ENCODE data around the gene LSAMP. TPM values are rescaled to one million over a fixed set of nuclear protein-coding genes. Genes with fewer than 3 reads are reported as not detected.

Gene LSAMP
- total and polyA plus RNA-seq, 2 experiments from 2014 or later = 2.0 to 2.9 TPM

DNA sequence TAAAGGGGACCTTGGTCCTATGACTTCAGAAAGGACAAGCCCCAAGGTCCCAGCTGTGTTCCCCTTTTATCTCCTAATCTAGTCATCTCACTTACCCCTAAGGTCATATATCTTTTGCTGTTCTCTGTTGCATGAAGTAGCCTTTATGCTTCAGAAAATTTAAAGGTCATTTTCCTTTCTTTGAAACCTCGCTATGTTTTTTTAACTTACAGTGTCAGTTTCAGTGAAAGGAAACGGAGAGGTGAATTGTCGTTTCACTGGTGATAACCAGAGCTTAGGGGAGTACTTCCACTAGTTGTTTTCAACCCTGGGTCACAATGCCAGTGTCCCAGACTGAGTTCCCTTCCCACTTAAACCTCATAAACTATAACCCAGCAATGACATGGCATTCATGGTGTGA is 464.6 kb downstream of the LSAMP start (continued):
- TF ChIP-seq, protein P1, sequence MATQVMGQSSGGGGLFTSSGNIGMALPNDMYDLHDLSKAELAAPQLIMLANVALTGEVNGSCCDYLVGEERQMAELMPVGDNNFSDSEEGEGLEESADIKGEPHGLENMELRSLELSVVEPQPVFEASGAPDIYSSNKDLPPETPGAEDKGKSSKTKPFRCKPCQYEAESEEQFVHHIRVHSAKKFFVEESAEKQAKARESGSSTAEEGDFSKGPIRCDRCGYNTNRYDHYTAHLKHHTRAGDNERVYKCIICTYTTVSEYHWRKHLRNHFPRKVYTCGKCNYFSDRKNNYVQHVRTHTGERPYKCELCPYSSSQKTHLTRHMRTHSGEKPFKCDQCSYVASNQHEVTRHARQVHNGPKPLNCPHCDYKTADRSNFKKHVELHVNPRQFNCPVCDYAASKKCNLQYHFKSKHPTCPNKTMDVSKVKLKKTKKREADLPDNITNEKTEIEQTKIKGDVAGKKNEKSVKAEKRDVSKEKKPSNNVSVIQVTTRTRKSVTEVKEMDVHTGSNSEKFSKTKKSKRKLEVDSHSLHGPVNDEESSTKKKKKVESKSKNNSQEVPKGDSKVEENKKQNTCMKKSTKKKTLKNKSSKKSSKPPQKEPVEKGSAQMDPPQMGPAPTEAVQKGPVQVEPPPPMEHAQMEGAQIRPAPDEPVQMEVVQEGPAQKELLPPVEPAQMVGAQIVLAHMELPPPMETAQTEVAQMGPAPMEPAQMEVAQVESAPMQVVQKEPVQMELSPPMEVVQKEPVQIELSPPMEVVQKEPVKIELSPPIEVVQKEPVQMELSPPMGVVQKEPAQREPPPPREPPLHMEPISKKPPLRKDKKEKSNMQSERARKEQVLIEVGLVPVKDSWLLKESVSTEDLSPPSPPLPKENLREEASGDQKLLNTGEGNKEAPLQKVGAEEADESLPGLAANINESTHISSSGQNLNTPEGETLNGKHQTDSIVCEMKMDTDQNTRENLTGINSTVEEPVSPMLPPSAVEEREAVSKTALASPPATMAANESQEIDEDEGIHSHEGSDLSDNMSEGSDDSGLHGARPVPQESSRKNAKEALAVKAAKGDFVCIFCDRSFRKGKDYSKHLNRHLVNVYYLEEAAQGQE (IDR thresholded peaks at IDR 0.05; ENCODE audit: unreplicated experiment) = no peak

DNA sequence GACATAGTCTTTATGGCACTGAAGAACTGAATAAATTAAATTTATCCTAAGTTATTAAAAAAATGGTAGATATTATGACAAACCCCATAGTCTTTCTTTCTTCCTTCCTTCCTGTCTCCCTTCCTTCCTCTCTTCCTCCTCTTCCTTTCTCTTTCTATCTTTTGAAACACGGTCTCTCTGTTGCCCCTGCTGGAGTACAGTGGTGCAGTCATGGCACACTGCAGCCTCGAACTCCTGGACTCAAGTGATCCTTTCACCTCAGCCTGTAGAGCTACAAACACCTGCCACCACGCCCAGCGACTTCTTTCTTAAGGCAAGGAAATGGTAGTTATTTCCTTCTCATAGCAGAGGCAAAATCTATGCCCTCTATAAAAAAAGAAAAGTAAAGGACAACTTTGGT is 467.4 kb downstream of the LSAMP start:
- no peak overlapping the region for H3K4me3 ChIP-seq
- ATAC-seq (no peak), DNase-seq (ENCODE audit: low spot score) (no peak)
- H3K36me3 Mint-ChIP-seq (ENCODE audit: low read depth) = no peaks in the 10 kb centered on the region
- no peaks in the 10 kb centered on the region for H3K79me2 ChIP-seq (replicated peaks; ENCODE audit: insufficient read depth)
- no peaks in the 10 kb centered on the region for H3F3A ChIP-seq (replicated peaks; ENCODE audit: low read depth)
- no peak overlapping the region for H3K27ac ChIP-seq (ENCODE audit: low read depth)
- H3K27ac Mint-ChIP-seq = no peak overlapping the region
- TF ChIP-seq STAT1 (IDR thresholded peaks at IDR 0.05; ENCODE audit: unreplicated experiment) (no peak), ZNF114 (CRISPR knock-in tag; IDR thresholded peaks at IDR 0.05) (no peak), POLR2AphosphoS5 (IDR thresholded peaks at IDR 0.05; ENCODE audit: low read depth) (no peak), CREB1 (CRISPR knock-in tag; IDR thresholded peaks at IDR 0.05; ENCODE audit: low read depth) (no peak), EZH2phosphoT487 (IDR thresholded peaks at IDR 0.05; ENCODE audit: unreplicated experiment) (no peak), JUNB (IDR thresholded peaks at IDR 0.05; ENCODE audit: unreplicated experiment) (no peak)
- TF ChIP-seq, protein P1 (IDR thresholded peaks at IDR 0.05; ENCODE audit: unreplicated experiment) = no peak
- TF ChIP-seq, protein P2, sequence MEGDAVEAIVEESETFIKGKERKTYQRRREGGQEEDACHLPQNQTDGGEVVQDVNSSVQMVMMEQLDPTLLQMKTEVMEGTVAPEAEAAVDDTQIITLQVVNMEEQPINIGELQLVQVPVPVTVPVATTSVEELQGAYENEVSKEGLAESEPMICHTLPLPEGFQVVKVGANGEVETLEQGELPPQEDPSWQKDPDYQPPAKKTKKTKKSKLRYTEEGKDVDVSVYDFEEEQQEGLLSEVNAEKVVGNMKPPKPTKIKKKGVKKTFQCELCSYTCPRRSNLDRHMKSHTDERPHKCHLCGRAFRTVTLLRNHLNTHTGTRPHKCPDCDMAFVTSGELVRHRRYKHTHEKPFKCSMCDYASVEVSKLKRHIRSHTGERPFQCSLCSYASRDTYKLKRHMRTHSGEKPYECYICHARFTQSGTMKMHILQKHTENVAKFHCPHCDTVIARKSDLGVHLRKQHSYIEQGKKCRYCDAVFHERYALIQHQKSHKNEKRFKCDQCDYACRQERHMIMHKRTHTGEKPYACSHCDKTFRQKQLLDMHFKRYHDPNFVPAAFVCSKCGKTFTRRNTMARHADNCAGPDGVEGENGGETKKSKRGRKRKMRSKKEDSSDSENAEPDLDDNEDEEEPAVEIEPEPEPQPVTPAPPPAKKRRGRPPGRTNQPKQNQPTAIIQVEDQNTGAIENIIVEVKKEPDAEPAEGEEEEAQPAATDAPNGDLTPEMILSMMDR (conservative IDR thresholded peaks at IDR 0.05; ENCODE audit: low read depth in 2 of 2) = peak; percentile 21 to 41; a peak in 3 of 4 replicates
- peaks cover 13% of the 10 kb centered on the region for H3K4me1 Mint-ChIP-seq
- no peaks in the 10 kb centered on the region for H3K27me3 Mint-ChIP-seq (ENCODE audit: insufficient read depth, low read depth, poor library complexity)
- no peak overlapping the region for H3K4me3 Mint-ChIP-seq
- no peaks in the 10 kb centered on the region for H4K20me1 ChIP-seq (replicated peaks; ENCODE audit: insufficient read depth)
- no peaks in the 10 kb centered on the region for H3K36me3 ChIP-seq (ENCODE audit: insufficient read depth)
- H3K27me3 ChIP-seq (ENCODE audit: insufficient read depth) = no peaks in the 10 kb centered on the region
- no peak overlapping the region for H2AFZ ChIP-seq
- no peak overlapping the region for H3K4me2 ChIP-seq
- H3K9me3 Mint-ChIP-seq = no peaks in the 10 kb centered on the region
- H3K9me2 ChIP-seq (ENCODE audit: insufficient read depth) = no peaks in the 10 kb centered on the region
- H3K4me1 ChIP-seq (ENCODE audit: insufficient read depth) = peaks cover 10% of the 10 kb centered on the region; the same call in 1 of the 2 replicates
